Measurements from ENCODE around the gene TMEM192.
"Not testable (repeated sequence)": the region's sequence is repeated elsewhere in the genome, so short reads cannot be mapped to it uniquely, and the experiment has no call there.

TMEM192 gene

GRCh38 chr4:165088366-165088765, 24.3 kb downstream of the TMEM192 start:
- H3K4me2 ChIP-seq (ENCODE audit: low read length), result no peak overlapping the region

DNA sequence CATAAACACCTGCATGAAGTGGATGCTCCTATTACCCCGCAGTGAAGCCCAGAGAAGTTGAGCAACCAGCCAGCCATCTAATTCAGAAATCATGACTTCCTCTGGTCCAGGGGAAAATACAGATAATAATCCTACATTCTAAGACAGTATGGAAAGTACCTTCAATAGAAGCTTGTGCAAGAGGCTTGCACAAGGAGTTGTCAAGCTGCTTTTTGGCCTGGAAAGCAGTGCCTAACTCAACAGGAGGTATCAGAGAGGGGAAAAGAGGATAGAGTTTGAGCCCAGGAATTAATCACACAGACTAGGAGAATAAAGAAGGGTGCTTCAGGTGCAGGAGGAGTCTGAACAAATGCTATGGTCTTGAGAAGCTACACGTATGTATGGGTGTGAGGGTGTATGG, 26.7 kb downstream of the TMEM192 start:
- Histone ChIP-seq H3K9me2 (ENCODE audit: low read depth, low read length) (no peaks in the 10 kb centered on the region), H3K4me3 (ENCODE audit: low read depth, low read length, poor library complexity, severe bottlenecking) (no peak overlapping the region), H2AFZ (ENCODE audit: low read length) (no peak overlapping the region), H3K27ac (ENCODE audit: low read depth, low read length, poor library complexity, severe bottlenecking) (no peak overlapping the region), H3K4me1 (ENCODE audit: insufficient read depth, low read length, severe bottlenecking) (no peaks in the 10 kb centered on the region), H3K27me3 (ENCODE audit: insufficient read depth, low read length) (no peaks in the 10 kb centered on the region), H3K36me3 (ENCODE audit: insufficient read depth, low read length) (peaks cover 48% of the 10 kb centered on the region), H3K9ac (ENCODE audit: low read length) (no peak overlapping the region), H3K79me2 (ENCODE audit: insufficient read depth, low read length) (no peaks in the 10 kb centered on the region), H3F3A (ENCODE audit: insufficient read depth, low read length) (no peaks in the 10 kb centered on the region), H3K9me3 (ENCODE audit: low read length) (no peaks in the 10 kb centered on the region), H4K20me1 (ENCODE audit: insufficient read depth, low read length) (no peaks in the 10 kb centered on the region), H3K4me2 (ENCODE audit: low read length) (no peak overlapping the region)
- TF ChIP-seq EZH2 (IDR thresholded peaks at IDR 0.05; ENCODE audit: borderline replicate concordance, low read length), result no peak
- TF ChIP-seq CTCF (IDR thresholded peaks at IDR 0.05; ENCODE audit: low read length), result no peak

More at GRCh38 chr4:165088366-165088765, 24.3 kb downstream of the TMEM192 start:
- no peaks in the 10 kb centered on the region for H3K27me3 ChIP-seq (ENCODE audit: insufficient read depth, low read length)
- H3K36me3 ChIP-seq (ENCODE audit: insufficient read depth, low read length), result peaks cover 55% of the 10 kb centered on the region
- no peak overlapping the region for H3K4me3 ChIP-seq (ENCODE audit: low read depth, low read length, poor library complexity, severe bottlenecking)
- no peaks in the 10 kb centered on the region for H3K79me2 ChIP-seq (ENCODE audit: insufficient read depth, low read length)
- H3K27ac ChIP-seq (ENCODE audit: low read depth, low read length, poor library complexity, severe bottlenecking), result no peak overlapping the region
- TF ChIP-seq CTCF (IDR thresholded peaks at IDR 0.05; ENCODE audit: low read length) (no peak), EZH2 (IDR thresholded peaks at IDR 0.05; ENCODE audit: borderline replicate concordance, low read length) (no peak)
- no peaks in the 10 kb centered on the region for H4K20me1 ChIP-seq (ENCODE audit: insufficient read depth, low read length)
- no peak overlapping the region for H2AFZ ChIP-seq (ENCODE audit: low read length)
- H3K4me1 ChIP-seq (ENCODE audit: insufficient read depth, low read length, severe bottlenecking), result no peaks in the 10 kb centered on the region
- H3K9me2 ChIP-seq (ENCODE audit: low read depth, low read length), result no peaks in the 10 kb centered on the region
- no peak overlapping the region for H3K9ac ChIP-seq (ENCODE audit: low read length)
- H3F3A ChIP-seq (ENCODE audit: insufficient read depth, low read length), result no peaks in the 10 kb centered on the region
- H3K9me3 ChIP-seq (ENCODE audit: low read length), result no peaks in the 10 kb centered on the region

- not testable (repeated sequence) for H3K27me3 ChIP-seq (ENCODE audit: insufficient read depth, low read length); H3K9me2 ChIP-seq (ENCODE audit: low read depth, low read length)
Observed at GRCh38 chr4:165084787-165085186, 27.9 kb downstream of the TMEM192 start.

GRCh38 chr4:165079476-165079875, 33.2 kb downstream of the TMEM192 start:
- H4K20me1 ChIP-seq (ENCODE audit: insufficient read depth, low read length), result no peaks in the 10 kb centered on the region
- H3K79me2 ChIP-seq (ENCODE audit: insufficient read depth, low read length), result no peaks in the 10 kb centered on the region
- H3K9ac ChIP-seq (ENCODE audit: low read length), result no peak overlapping the region
- H3K36me3 ChIP-seq (ENCODE audit: insufficient read depth, low read length), result peaks cover 13% of the 10 kb centered on the region
- no peak overlapping the region for H3K4me3 ChIP-seq (ENCODE audit: low read depth, low read length, poor library complexity, severe bottlenecking)
- no peaks in the 10 kb centered on the region for H3K4me1 ChIP-seq (ENCODE audit: insufficient read depth, low read length, severe bottlenecking)
- no peaks in the 10 kb centered on the region for H3K9me2 ChIP-seq (ENCODE audit: low read depth, low read length)
- TF ChIP-seq CTCF (IDR thresholded peaks at IDR 0.05; ENCODE audit: low read length) (no peak), EZH2 (IDR thresholded peaks at IDR 0.05; ENCODE audit: borderline replicate concordance, low read length) (no peak)
- no peak overlapping the region for H3K27ac ChIP-seq (ENCODE audit: low read depth, low read length, poor library complexity, severe bottlenecking)
- no peak overlapping the region for H2AFZ ChIP-seq (ENCODE audit: low read length)
- no peaks in the 10 kb centered on the region for H3F3A ChIP-seq (ENCODE audit: insufficient read depth, low read length)
- no peak overlapping the region for H3K4me2 ChIP-seq (ENCODE audit: low read length)
- H3K9me3 ChIP-seq (ENCODE audit: low read length), result no peaks in the 10 kb centered on the region
- no peaks in the 10 kb centered on the region for H3K27me3 ChIP-seq (ENCODE audit: insufficient read depth, low read length)

More at GRCh38 chr4:165084787-165085186, 27.9 kb downstream of the TMEM192 start:
- not testable (repeated sequence) for H4K20me1 ChIP-seq (ENCODE audit: insufficient read depth, low read length); H3K4me1 ChIP-seq (ENCODE audit: insufficient read depth, low read length, severe bottlenecking); H3K79me2 ChIP-seq (ENCODE audit: insufficient read depth, low read length); H3F3A ChIP-seq (ENCODE audit: insufficient read depth, low read length); H2AFZ ChIP-seq (ENCODE audit: low read length); H3K27ac ChIP-seq (ENCODE audit: low read depth, low read length, poor library complexity, severe bottlenecking); H3K9me3 ChIP-seq (ENCODE audit: low read length); H3K9ac ChIP-seq (ENCODE audit: low read length); H3K4me2 ChIP-seq (ENCODE audit: low read length); H3K4me3 ChIP-seq (ENCODE audit: low read depth, low read length, poor library complexity, severe bottlenecking)
- H3K36me3 ChIP-seq (ENCODE audit: insufficient read depth, low read length), result peaks cover 42% of the 10 kb centered on the region

Measured in OCI-LY1 (cell line).